ENCODE results near the gene LDAH.

Gene LDAH

GRCh38 chr2:20650877-20651730 lies 171.8 kb downstream of the LDAH start, which contains the start of gene HS1BP3:
TSS of gene HS1BP3 (minus strand) at chr2:20651098. CDS start at chr2:20651063, 35 bp downstream.
- peak; percentile 89 to 90 for DNase-seq

GRCh38 chr2:20650393-20650876 lies 172.5 kb downstream of the LDAH start:
- DNase-seq, result peak; percentile 46 to 51

GRCh38 chr2:20649976-20650375 lies 172.9 kb downstream of the LDAH start:
- DNase-seq, result no peak

- DNase-seq, result no peak
These were observed 173.3 kb downstream of the LDAH start for GRCh38 chr2:20649576-20649975.

- DNase-seq, result no peak
These were observed 174.1 kb downstream of the LDAH start for GRCh38 chr2:20648831-20649230.

GRCh38 chr2:20648206-20648605 lies 174.7 kb downstream of the LDAH start:
- no peak for DNase-seq

- DNase-seq, result no peak
These were observed 175.2 kb downstream of the LDAH start for GRCh38 chr2:20647738-20648137.

- no peak for DNase-seq
These were observed 175.7 kb downstream of the LDAH start for GRCh38 chr2:20647211-20647610.

- DNase-seq, result no peak
These were observed 176.5 kb downstream of the LDAH start for GRCh38 chr2:20646446-20646845.

- DNase-seq, result no peak
These were observed 177.1 kb downstream of the LDAH start for GRCh38 chr2:20645761-20646160.

- DNase-seq, result no peak
These were observed 177.6 kb downstream of the LDAH start for GRCh38 chr2:20645301-20645701.

- no peak for DNase-seq
These were observed 179.1 kb downstream of the LDAH start for GRCh38 chr2:20643826-20644225.

- DNase-seq, result no peak
These were observed 179.8 kb downstream of the LDAH start for GRCh38 chr2:20643060-20643459.

- DNase-seq, result peak; percentile 69 to 74
These were observed 180.6 kb downstream of the LDAH start for GRCh38 chr2:20642055-20642971.

GRCh38 chr2:20641123-20641985 lies 181.5 kb downstream of the LDAH start:
- no peak for DNase-seq

GRCh38 chr2:20640411-20641122 lies 182.3 kb downstream of the LDAH start:
- no peak for DNase-seq

- DNase-seq, result no peak
These were observed 184.1 kb downstream of the LDAH start for GRCh38 chr2:20638646-20639430.

GRCh38 chr2:20638014-20638413 lies 184.9 kb downstream of the LDAH start:
- no peak for DNase-seq

GRCh38 chr2:20637147-20637546 lies 185.8 kb downstream of the LDAH start:
- DNase-seq, result no peak

- peak; percentile 16 to 51 for DNase-seq
These were observed 187.0 kb downstream of the LDAH start for GRCh38 chr2:20635675-20636584.
